Panc1 (cell line): ENCODE measurements around the gene WDR83. TPM values are rescaled to one million over a fixed set of nuclear protein-coding genes. Genes with fewer than 3 reads are reported as not detected.

Experiments
- ATAC-seq: fragments of 200-7000 bp; cut with Tn5 transposase; 2 replicates; pipeline ENCODE4 v1.9.1; 2020; ENCODE audit warnings: mild to moderate bottlenecking, moderate library complexity
- BruUV-seq: library from RNA; stranded (reverse); fragments of 400-500 nt; replicated peaks from 2 replicates; lab custom pipeline; 2021; lab: Mats Ljungman, UMichigan
- CTCF ChIA-PET: fragments of 300-600 bp; sonication (Branson Sonifier 250); formaldehyde crosslinking; loops from one replicate; lab custom pipeline; 2022; ENCODE audit warnings: antibody characterized with exemption; lab: Charles Lee
- POLR2A ChIA-PET: fragments of 300-600 bp; sonication (Branson Sonifier 250); formaldehyde crosslinking; loops from one replicate; lab custom pipeline; 2022; ENCODE audit warnings: antibody characterized with exemption; lab: Charles Lee
- DNase-seq: peaks from one replicate; pipeline ENCODE4 v3.0.0-alpha.2; 2010; ENCODE audit warnings: low read depth, low spot score
- H3K27ac ChIP-seq: 2 replicates; pipeline ENCODE4 v1.5.1; 2011; ENCODE audit warnings: mild to moderate bottlenecking, low read length, inconsistent platforms
- H3K27me3 ChIP-seq: fragments of 200-500 bp; sonication (Bioruptor generic); 2 replicates; pipeline ENCODE4 v1.6.0; 2014; ENCODE audit warnings: low read length, inconsistent platforms; ENCODE audit not compliant: control insufficient read depth, insufficient read depth
- H3K36me3 ChIP-seq: fragments of 200-500 bp; sonication (Bioruptor generic); 2 replicates; pipeline ENCODE4 v1.5.1; 2014; ENCODE audit warnings: inconsistent platforms, mild to moderate bottlenecking, low read length, moderate library complexity; ENCODE audit not compliant: control insufficient read depth, insufficient read depth
- H3K4me1 ChIP-seq: 2 replicates; pipeline ENCODE4 v1.5.1; 2011; ENCODE audit warnings: inconsistent platforms, mild to moderate bottlenecking, low read length, moderate library complexity; ENCODE audit not compliant: control insufficient read depth, insufficient read depth
- H3K4me3 ChIP-seq, 2 experiments: 2 replicates each; pipeline ENCODE4 v1.5.1; 2011 to 2012; ENCODE audit warnings: low read depth in 2 of 2, low read length in 2 of 2, mild to moderate bottlenecking in 2 of 2, inconsistent platforms in 1 of 2, moderate library complexity in 1 of 2
- H3K9me3 ChIP-seq: fragments of 200-500 bp; sonication (Bioruptor generic); 2 replicates; pipeline ENCODE4 v1.5.1; 2014; ENCODE audit warnings: low read depth, mild to moderate bottlenecking, inconsistent platforms, low read length, moderate library complexity; ENCODE audit not compliant: control insufficient read depth, insufficient read depth
- POLR2AphosphoS5 ChIP-seq: IDR thresholded peaks from 2 replicates; pipeline ENCODE4 v1.6.1; 2012; ENCODE audit warnings: mild to moderate bottlenecking, low read depth, low read length, moderate library complexity
- SIN3A ChIP-seq: IDR thresholded peaks from 2 replicates; pipeline ENCODE4 v1.6.1; 2012; ENCODE audit warnings: low read depth, mild to moderate bottlenecking, low read length, moderate library complexity, borderline replicate concordance; ENCODE audit not compliant: insufficient read depth
- TCF7L2 ChIP-seq: IDR thresholded peaks from 2 replicates; pipeline ENCODE4 v1.6.1; 2011; ENCODE audit warnings: mild to moderate bottlenecking, low read depth, low read length, inconsistent platforms
- in situ Hi-C: cut with HindIII; loops from 2 replicates; pipeline ENCODE4 v1.10.0; 2016; ENCODE audit warnings: low sequenced_read_pairs, low pct_unique_long_range_greater_than_20kb
- intact Hi-C: fragments of 100-400 bp; cut with micrococcal nuclease; formaldehyde crosslinking; loops from one replicate; pipeline ENCODE4 v1.10.0; 2022; ENCODE audit not compliant: unreplicated experiment
- total RNA-seq: library from RNA; stranded (reverse); gene quantifications from one replicate; pipeline ENCODE4 v1.2.1, GENCODE V29; 2021; ENCODE audit not compliant: unreplicated experiment
- TF ChIP-seq, protein P1 (sequence below): fragments of 450-650 bp; IDR thresholded peaks from 2 replicates; pipeline ENCODE4 v1.5.1; 2017; ENCODE audit warnings: mild to moderate bottlenecking
- TF ChIP-seq, protein P2 (sequence below), 2 experiments: IDR thresholded peaks; 2 replicates each; pipeline ENCODE4 v1.6.1; 2011 to 2012; ENCODE audit warnings: low read depth in 2 of 2, control low read depth in 1 of 2, low read length in 1 of 2, mild to moderate bottlenecking in 1 of 2, moderate library complexity in 1 of 2; ENCODE audit not compliant: insufficient read depth in 1 of 2

The WDR83 gene
- total RNA-seq, 1 experiment from 2014 or later: 10.8 TPM

DNA sequence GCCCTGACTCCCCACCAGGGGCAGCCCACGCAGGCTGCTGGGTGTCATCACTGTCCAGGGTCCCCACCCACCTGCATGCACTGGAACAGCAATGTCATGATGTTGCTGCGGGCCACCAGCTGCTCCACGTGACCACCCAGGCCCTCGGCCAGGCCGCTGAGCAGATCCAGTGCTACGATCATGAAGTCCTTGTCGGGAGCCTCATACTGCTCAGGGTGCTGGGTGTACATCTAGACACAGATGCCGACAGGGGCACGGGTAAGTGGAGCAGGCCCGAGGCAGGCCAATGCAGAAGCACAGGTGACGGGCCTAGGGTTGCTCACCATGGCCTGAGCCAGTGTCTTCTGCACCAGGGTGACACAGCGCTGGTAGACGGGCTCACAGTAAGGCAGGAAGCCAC lies 38.6 kb downstream of the WDR83 start:
- no peak for TF ChIP-seq SIN3A
- no peak for TF ChIP-seq TCF7L2
- TF ChIP-seq, protein P1, sequence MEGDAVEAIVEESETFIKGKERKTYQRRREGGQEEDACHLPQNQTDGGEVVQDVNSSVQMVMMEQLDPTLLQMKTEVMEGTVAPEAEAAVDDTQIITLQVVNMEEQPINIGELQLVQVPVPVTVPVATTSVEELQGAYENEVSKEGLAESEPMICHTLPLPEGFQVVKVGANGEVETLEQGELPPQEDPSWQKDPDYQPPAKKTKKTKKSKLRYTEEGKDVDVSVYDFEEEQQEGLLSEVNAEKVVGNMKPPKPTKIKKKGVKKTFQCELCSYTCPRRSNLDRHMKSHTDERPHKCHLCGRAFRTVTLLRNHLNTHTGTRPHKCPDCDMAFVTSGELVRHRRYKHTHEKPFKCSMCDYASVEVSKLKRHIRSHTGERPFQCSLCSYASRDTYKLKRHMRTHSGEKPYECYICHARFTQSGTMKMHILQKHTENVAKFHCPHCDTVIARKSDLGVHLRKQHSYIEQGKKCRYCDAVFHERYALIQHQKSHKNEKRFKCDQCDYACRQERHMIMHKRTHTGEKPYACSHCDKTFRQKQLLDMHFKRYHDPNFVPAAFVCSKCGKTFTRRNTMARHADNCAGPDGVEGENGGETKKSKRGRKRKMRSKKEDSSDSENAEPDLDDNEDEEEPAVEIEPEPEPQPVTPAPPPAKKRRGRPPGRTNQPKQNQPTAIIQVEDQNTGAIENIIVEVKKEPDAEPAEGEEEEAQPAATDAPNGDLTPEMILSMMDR: no peak
- TF ChIP-seq, protein P2, sequence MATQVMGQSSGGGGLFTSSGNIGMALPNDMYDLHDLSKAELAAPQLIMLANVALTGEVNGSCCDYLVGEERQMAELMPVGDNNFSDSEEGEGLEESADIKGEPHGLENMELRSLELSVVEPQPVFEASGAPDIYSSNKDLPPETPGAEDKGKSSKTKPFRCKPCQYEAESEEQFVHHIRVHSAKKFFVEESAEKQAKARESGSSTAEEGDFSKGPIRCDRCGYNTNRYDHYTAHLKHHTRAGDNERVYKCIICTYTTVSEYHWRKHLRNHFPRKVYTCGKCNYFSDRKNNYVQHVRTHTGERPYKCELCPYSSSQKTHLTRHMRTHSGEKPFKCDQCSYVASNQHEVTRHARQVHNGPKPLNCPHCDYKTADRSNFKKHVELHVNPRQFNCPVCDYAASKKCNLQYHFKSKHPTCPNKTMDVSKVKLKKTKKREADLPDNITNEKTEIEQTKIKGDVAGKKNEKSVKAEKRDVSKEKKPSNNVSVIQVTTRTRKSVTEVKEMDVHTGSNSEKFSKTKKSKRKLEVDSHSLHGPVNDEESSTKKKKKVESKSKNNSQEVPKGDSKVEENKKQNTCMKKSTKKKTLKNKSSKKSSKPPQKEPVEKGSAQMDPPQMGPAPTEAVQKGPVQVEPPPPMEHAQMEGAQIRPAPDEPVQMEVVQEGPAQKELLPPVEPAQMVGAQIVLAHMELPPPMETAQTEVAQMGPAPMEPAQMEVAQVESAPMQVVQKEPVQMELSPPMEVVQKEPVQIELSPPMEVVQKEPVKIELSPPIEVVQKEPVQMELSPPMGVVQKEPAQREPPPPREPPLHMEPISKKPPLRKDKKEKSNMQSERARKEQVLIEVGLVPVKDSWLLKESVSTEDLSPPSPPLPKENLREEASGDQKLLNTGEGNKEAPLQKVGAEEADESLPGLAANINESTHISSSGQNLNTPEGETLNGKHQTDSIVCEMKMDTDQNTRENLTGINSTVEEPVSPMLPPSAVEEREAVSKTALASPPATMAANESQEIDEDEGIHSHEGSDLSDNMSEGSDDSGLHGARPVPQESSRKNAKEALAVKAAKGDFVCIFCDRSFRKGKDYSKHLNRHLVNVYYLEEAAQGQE (IDR thresholded peaks at IDR 0.05; ENCODE audit: insufficient read depth in 1 of 2, low read depth in 2 of 2, low read length in 1 of 2): no peak
- no peak for TF ChIP-seq POLR2AphosphoS5
- ChIA-PET POLR2A (no interaction called here), CTCF (no interaction called here)
- Histone ChIP-seq H3K4me1 (no peaks in the 10 kb centered on the region), H3K36me3 (peaks cover 8% of the 10 kb centered on the region; the same call in 1 of the 2 replicates), H3K27ac (no peak overlapping the region), H3K4me3 (no peak overlapping the region), H3K9me3 (no peaks in the 10 kb centered on the region), H3K27me3 (no peaks in the 10 kb centered on the region)
- intact Hi-C loops (no loop called here), in situ Hi-C loops (no loop called here)
- DNase-seq (no peak), ATAC-seq (no peak)
- BruUV-seq: no TSS peak

DNA sequence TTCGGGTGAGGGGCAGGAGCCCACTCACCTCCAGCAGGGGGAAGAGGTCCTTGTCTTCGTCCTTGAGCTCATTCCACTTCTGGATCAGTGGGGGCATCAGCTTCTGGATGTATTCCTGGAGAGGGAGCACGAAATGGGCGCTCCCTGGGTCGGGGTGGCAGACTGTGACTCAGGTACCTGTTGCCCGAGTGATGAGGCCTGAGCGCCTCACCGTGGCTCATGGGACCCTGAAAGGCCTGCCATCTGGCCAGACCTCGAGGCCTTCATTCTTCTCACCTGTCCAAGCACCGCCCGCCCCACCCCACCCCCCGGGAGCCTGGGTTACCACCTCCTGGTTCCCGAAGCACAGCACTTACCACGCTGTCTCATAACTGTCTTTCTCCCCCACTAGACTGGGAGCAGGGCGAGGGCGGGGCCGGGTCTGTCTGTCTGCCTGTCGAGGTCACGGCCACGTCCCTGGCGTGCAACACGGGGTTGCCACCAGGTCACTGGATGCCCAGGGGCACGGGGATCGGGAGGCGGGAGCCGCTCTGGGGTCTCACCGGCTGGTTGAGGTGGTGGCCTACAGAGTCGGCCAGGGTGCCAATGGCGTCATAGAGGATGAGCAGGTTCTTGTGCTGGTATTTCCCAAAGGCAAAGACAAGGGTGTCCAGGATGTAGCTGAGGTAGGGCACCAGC lies 39.2 kb downstream of the WDR83 start:
- ATAC-seq: no peak; the same call in 1 of the 2 replicates
- H3K4me3 ChIP-seq: no peak overlapping the region
- intact Hi-C loops (no loop called here), in situ Hi-C loops (no loop called here)
- H3K36me3 ChIP-seq: peaks cover 12% of the 10 kb centered on the region
- TF ChIP-seq TCF7L2 (no peak), SIN3A (no peak), POLR2AphosphoS5 (no peak)
- TF ChIP-seq, protein P2 (IDR thresholded peaks at IDR 0.05; ENCODE audit: insufficient read depth in 1 of 2, low read depth in 2 of 2, low read length in 1 of 2): no peak
- TF ChIP-seq, protein P1: no peak
- DNase-seq: no peak
- no peak overlapping the region for H3K27ac ChIP-seq
- ChIA-PET POLR2A (no interaction called here), CTCF (no interaction called here)
- no peaks in the 10 kb centered on the region for H3K4me1 ChIP-seq
- H3K27me3 ChIP-seq: no peaks in the 10 kb centered on the region
- no peaks in the 10 kb centered on the region for H3K9me3 ChIP-seq
- no TSS peak for BruUV-seq
